HG02588 (cell line): Measurements from ENCODE around the gene MCMBP.
A peak's percentile ranks its signal among the peaks of the same experiment; 100 is the strongest.
"Not testable (repeated sequence)": the region's sequence is repeated elsewhere in the genome, so short reads cannot be mapped to it uniquely, and the experiment has no call there.

ENCODE experiments used
- ATAC-seq: cut with Tn5 transposase; IDR thresholded peaks from one replicate; pipeline ENCODE4 v1.9.1; 2021; ENCODE audit warnings: mild to moderate bottlenecking, moderate library complexity; ENCODE audit not compliant: unreplicated experiment

The MCMBP gene

GRCh38 chr10:119878524-119878923 is 5.9 kb upstream of the MCMBP start:
- no peak for ATAC-seq

DNA sequence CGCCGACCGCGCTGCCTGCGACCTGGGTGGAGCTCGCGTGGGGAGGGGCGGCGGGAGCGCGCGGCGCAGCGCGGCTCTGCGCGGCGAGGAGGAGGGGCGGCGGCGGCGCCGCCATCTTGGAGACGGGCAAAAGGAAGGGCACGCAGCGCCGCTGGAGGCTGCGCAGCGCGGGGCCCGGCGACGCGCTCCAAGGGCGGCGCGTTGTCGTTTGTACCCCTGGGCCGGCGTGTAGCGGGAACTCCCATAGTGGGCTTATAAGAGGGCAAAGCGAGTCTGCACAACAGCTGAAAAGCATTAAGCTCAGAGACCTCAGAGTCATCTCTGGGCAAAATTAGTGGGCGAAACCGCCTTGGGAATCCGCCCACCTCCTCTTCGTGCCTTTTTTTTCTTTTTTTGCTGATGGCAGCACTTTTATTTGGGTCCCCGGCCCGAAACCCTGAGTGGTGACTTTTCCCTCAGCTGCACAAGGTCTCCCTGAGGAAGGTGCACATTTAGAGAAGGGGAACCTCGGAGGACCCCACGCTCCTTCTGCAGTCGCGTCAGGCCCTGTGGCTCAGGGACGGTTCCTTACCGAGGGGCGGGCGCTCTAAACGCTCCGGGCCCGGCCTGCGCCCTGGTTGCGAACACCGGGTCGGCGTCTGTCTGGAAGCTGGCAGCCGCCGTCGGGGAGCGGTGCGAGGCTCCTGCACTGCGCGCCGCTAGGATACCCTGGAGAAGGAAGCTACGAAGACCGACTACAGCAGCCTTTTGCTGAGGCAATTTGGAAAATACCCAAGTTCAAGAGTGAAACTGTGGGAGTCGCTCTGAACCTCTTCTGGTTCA is 428 bp upstream of the MCMBP start:
- ATAC-seq, result peak; percentile 88

DNA sequence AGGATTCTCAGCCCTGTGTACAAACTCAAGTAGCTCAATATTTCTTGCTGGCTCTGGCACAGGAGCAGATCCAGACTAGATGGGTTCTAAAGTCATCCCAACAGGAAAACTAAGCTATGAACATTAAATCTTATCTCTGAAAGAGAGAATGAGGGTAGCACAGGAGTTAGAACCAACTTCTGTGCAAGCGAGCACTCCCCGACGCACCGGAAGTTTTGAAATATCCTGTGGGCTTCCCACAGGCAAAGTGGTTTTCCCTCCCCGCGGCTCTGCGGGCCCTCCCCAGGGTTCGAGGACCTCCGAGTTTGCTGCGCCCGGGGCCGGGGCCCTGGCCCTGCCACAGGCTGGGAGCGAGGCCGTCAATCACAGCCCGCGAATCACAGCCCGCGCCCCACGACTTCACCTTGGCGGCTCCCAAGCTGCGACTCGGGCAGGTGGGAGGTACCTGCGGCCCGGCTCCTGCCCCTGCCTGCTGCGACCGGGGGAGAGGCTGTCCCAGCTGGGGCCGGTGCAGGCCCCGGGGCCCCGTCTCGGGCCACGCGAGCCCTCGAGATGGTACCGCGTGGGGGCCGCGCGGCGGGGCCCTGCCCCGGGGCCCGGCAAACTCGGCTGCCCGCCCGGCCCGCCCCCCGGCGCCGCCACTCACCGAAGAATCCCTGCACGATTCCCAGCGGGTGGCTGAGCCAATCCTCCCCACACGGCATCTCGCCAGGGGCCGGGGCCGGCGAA is 598 bp downstream of the MCMBP start:
- peak; percentile 39 for ATAC-seq

- ATAC-seq, result not testable (repeated sequence)
Observed at GRCh38 chr10:119869398-119869797, 3.2 kb downstream of the MCMBP start.

DNA sequence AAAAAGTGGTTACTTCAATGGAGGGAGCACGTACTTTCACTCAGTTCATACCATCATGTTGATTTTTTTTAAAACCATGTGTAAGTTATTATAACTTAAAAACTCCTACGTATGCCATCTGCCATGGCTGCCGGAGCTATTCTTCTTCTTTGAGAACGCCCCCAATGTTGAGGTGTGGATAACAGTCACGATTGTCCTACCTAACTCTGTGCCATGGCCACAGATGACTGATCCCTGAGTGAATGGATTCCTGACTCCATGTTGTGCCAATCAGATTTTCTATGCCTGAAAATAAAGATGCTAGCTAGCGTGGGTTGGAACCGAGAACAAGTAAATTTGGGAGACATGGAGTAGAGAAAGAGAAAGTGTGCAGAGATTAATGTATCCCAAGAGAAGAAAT is 5.3 kb downstream of the MCMBP start:
- no peak for ATAC-seq

- ATAC-seq, result no peak
Observed at GRCh38 chr10:119865699-119866240, 6.9 kb downstream of the MCMBP start.

- ATAC-seq, result no peak
Observed at GRCh38 chr10:119863951-119864565, 8.6 kb downstream of the MCMBP start.

GRCh38 chr10:119862524-119862923 is 10.1 kb downstream of the MCMBP start:
- ATAC-seq, result no peak

DNA sequence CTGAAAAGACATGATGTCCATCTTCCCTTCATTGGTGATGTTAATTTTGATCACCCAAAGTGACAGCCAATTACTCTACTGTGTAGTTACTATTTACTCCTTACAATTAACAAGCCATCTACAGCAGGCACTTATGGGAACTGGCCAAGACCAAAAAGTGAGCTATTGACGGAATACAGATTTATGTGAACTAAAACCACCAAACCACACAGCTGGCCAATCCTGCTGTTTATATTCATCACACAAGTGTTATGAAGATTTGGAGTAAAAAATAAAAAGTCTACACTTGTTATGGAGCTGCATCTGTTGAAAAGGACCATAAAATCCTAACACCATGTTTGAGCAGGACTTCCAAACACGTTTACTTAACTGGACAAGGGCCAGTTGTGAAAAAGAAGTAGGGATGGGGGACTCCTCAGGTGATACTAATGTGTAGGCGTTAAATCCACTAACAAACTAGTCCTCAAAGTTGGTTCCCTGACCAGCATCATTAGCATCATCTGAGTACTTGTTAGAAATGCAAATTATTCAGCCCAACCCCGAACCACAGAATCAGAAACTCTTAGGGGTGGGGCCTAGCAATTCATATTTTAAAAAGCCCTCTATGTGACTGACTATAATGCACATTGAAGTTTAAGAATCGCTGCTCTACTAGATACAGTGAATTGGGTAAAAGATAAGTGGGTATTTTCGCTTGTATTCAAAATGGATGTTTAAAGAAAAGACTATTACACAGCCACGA is 11.6 kb downstream of the MCMBP start:
- no peak for ATAC-seq

DNA sequence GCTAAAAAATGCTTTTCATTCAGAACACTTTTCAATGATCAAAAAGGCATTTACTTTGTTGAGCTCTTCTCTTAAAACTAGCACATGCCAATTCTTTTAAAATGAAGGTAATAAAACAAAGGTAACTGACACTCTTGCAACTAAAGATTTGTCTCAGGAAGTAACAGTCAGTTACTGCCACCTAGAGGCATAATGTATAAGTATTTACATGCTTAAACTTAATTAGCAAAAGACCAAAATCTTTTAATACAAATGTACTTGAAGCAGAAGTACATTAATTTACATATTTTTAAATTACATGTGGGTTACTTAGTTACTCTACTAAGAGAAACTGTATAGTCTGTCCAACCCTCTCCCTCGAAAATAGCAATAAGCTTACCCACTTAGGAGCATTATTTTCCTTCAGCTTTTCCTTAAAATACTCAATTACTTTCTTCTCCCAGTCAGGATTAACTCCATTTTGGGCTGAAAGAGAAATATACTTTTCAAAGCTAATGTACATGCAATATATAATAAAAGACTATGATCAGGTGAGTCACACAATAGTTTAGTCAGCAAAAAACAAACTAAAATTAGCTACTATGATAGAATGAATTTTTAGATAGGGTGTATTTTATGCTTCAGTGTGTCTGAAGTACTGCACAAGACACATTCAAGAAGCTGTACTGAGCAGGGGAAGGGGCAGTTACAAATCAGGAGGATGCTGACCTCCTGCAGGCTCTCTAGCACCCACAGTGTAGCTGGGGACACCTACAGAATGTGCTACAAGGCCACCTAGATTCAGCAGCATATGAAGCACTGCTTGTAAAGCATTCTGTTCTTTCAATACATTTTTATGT is 13.0 kb downstream of the MCMBP start:
- ATAC-seq, result no peak

GRCh38 chr10:119858063-119858462 is 14.6 kb downstream of the MCMBP start:
- ATAC-seq, result no peak

GRCh38 chr10:119853574-119853973 is 19.1 kb downstream of the MCMBP start:
- ATAC-seq, result no peak

GRCh38 chr10:119852822-119853221 is 19.8 kb downstream of the MCMBP start:
- no peak for ATAC-seq

GRCh38 chr10:119852277-119852676 is 20.4 kb downstream of the MCMBP start:
- no peak for ATAC-seq

GRCh38 chr10:119849944-119850343 is 22.7 kb downstream of the MCMBP start:
- ATAC-seq, result no peak

DNA sequence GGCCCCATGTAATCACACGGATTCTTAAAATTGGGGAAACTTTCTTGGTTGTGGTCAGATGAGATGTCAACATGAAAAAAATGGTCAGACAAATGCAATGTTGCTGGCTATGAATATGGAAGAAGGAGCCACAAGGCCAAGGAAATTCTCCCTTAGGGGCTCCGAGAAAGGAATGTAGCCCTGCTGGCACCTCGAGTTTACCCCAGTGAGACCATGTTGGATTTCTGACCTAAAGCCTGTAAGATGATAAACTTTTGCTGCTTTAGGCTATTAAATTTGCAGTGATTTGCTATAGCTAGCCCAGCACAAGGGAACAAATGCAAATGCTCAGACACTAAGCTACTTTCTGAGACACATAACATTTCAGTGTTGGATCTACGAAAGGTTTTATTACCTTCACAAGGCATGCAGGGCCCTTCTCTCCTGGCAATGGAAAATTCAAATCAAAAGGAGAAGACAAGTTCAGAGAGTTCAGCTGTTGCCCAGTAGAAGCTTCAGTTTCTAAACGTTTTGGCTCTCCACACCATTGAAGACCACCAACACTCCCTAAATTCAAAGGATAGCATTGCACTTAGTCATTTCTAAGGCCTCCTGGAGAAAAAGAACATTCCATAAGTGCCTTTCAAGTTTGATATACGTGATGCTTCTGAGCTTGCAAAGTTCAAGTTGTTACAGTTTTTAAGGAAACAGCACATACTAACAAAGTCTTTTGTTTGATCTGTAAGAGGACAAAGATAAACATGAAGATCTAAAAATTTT is 23.4 kb downstream of the MCMBP start:
- no peak for ATAC-seq

- no peak for ATAC-seq
Observed at GRCh38 chr10:119845656-119846055, 27.0 kb downstream of the MCMBP start.

- ATAC-seq, result no peak
Observed at GRCh38 chr10:119834188-119834587, 38.5 kb downstream of the MCMBP start.

DNA sequence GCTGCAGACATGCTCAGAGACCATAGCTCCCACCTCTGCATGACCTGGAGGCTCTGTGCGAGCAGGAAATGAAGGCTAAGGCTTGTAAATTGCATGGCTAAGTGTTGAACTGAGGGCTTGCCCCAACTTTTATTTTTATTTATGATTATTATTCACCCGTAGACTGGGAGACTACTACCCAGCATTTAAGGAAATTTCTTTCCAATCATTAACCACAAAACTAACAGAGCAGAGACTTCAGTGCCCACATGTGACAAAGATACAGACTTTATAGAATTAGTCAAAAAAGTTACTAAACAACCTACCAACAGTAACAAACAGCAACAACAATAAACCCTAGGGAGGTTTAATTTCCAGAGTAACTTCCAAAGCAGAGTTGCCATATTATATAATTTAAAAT is 39.7 kb downstream of the MCMBP start:
- no peak for ATAC-seq
